K562 (cell line): ENCODE results near the gene PARD6A. TPM values are rescaled to one million over a fixed set of nuclear protein-coding genes. Genes with fewer than 3 reads are reported as not detected.
A peak's percentile ranks its signal among the peaks of the same experiment; 100 is the strongest.

Source experiments
- BHLHE40 ChIP-seq: IDR thresholded peaks from 2 replicates; pipeline ENCODE4 v1.6.1; 2011; ENCODE audit warnings: low read length, improper control_type of control experiment
- C11orf30 ChIP-seq: fragments of 450-650 bp; IDR thresholded peaks from 2 replicates; pipeline ENCODE4 v1.6.1; 2016; ENCODE audit warnings: low read depth, mild to moderate bottlenecking
- E2F6 ChIP-seq, 2 experiments: IDR thresholded peaks; 2 replicates each; pipeline ENCODE4 v1.6.1; 2011; ENCODE audit warnings: borderline replicate concordance in 1 of 2, control low read depth in 1 of 2, low read depth in 1 of 2, low read length in 1 of 2, mild to moderate bottlenecking in 1 of 2, mixed read lengths in 1 of 2, moderate library complexity in 1 of 2; ENCODE audit not compliant: insufficient read depth in 1 of 2, insufficient read length in 1 of 2, poor library complexity in 1 of 2, severe bottlenecking in 1 of 2; ENCODE audit errors: extremely low read depth in 1 of 2
- HDAC8 ChIP-seq: fragments of 450-650 bp; IDR thresholded peaks from 2 replicates; pipeline ENCODE4 v1.6.1; 2016; ENCODE audit warnings: mild to moderate bottlenecking, missing genetic modification characterization, moderate library complexity, missing compliant biosample characterization
- HIVEP1 ChIP-seq: fragments of 250-450 bp; sonication (Bioruptor Pico); IDR thresholded peaks from 2 replicates; pipeline ENCODE4 v1.4.0; 2020; ENCODE audit warnings: mild to moderate bottlenecking
- JUN ChIP-seq, 2 experiments: sonication (generic) in 1 of 2; formaldehyde crosslinking in 1 of 2; IDR thresholded peaks; 2 replicates each; pipeline versions ENCODE4 v1.6.1 to v1.8.0; 2012 to 2022; ENCODE audit warnings: borderline replicate concordance in 2 of 2, mild to moderate bottlenecking in 2 of 2, improper control_type of control experiment in 1 of 2, low read depth in 1 of 2, low read length in 1 of 2, missing genetic modification reagents in 1 of 2
- JUNB ChIP-seq: fragments of 450-650 bp; formaldehyde crosslinking; conservative IDR thresholded peaks from 2 replicates; pipeline ENCODE4 v1.4.0; 2020; ENCODE audit warnings: mild to moderate bottlenecking
- MBD2 ChIP-seq: sonication (generic); IDR thresholded peaks from 2 replicates; pipeline ENCODE4 v1.6.1; 2016; ENCODE audit warnings: low read depth, borderline replicate concordance
- NEUROD1 ChIP-seq: fragments of 150-350 bp; IDR thresholded peaks from 2 replicates; pipeline ENCODE4 v1.6.1; 2014; ENCODE audit warnings: borderline replicate concordance, low read length, low read depth; ENCODE audit not compliant: partially characterized antibody
- PHF21A ChIP-seq: fragments of 450-650 bp; IDR thresholded peaks from 2 replicates; pipeline ENCODE4 v1.6.1; 2017; ENCODE audit warnings: low read depth, borderline replicate concordance
- POLR2A ChIP-seq: fragments of 450-650 bp; conservative IDR thresholded peaks from 2 replicates; pipeline ENCODE4 v1.6.1; 2016
- SIN3B ChIP-seq: fragments of 450-650 bp; IDR thresholded peaks from 2 replicates; pipeline ENCODE4 v1.6.1; 2017; ENCODE audit warnings: low read depth, mild to moderate bottlenecking, moderate library complexity
- SP1 ChIP-seq: sonication (generic); formaldehyde crosslinking; IDR thresholded peaks from 2 replicates; pipeline ENCODE4 v1.8.1; 2022; ENCODE audit warnings: mild to moderate bottlenecking, missing genetic modification reagents
- SRSF9 ChIP-seq: fragments of 200-400 bp; formaldehyde crosslinking; IDR thresholded peaks from 2 replicates; pipeline ENCODE4 v1.6.1; 2017; ENCODE audit warnings: low read depth, low read length, borderline replicate concordance
- TBP ChIP-seq: optimal IDR thresholded peaks from 2 replicates; pipeline ENCODE3; 2011; ENCODE audit warnings: low read depth, low read length, improper control_type of control experiment
- TSC22D4 ChIP-seq: fragments of 450-650 bp; IDR thresholded peaks from 2 replicates; pipeline ENCODE4 v1.6.1; 2016; ENCODE audit warnings: missing genetic modification characterization, missing biosample characterization, control low read depth
- ZBED1 ChIP-seq: IDR thresholded peaks from 2 replicates; pipeline ENCODE4 v1.6.1; 2014
- ZFP36 ChIP-seq: fragments of 150-350 bp; IDR thresholded peaks from 2 replicates; pipeline ENCODE4 v1.6.1; 2018; ENCODE audit warnings: low read length, low read depth; ENCODE audit not compliant: partially characterized antibody
- ZNF551 ChIP-seq: fragments of 250-450 bp; sonication (Bioruptor Pico); IDR thresholded peaks from 2 replicates; pipeline ENCODE4 v1.5.0; 2021; ENCODE audit warnings: mild to moderate bottlenecking, moderate library complexity
- ZNF740 ChIP-seq, 3 experiments: fragments of 200-800 bp in 1 of 3; sonication (Bioruptor generic) in 1 of 3; sonication (generic) in 1 of 3; formaldehyde crosslinking in 1 of 3; IDR thresholded peaks; 2 replicates each; pipeline versions ENCODE4 v1.6.1 to v1.8.0; 2016 to 2022; ENCODE audit warnings: mild to moderate bottlenecking in 2 of 3, missing compliant biosample characterization in 2 of 3, missing genetic modification characterization in 2 of 3, missing genetic modification reagents in 1 of 3
- polyA plus RNA-seq, 8 experiments: library from polyadenylated mRNA; depleted of rRNA in 4 of 8; stranded (reverse) in 5 of 8; unstranded in 3 of 8; fragments of >200 nt; fragmentation: Nextera tagmentation in 2 of 8; fragmentation: Illumina TruSeq in 1 of 8; extraction: Ambion mirVana in 2 of 8; extraction: Trizol in 1 of 8; gene quantifications; 2 replicates each; pipeline versions ENCODE4 v1.2.1 to v1.2.3, GENCODE V29; 2011 to 2014; ENCODE audit warnings: inconsistent platforms in 1 of 8, missing spikeins in 1 of 8
- total RNA-seq, 7 experiments: library from RNA; depleted of rRNA in 6 of 7; stranded (reverse); fragments of >200 nt in 6 of 7; fragmentation: Illumina TruSeq in 2 of 7; extraction: Trizol in 2 of 7; gene quantifications; 2 replicates each; pipeline versions ENCODE4 v1.2.1 to v1.2.3, GENCODE V29; 2011 to 2021; ENCODE audit warnings: low replicate concordance in 1 of 7
- TF ChIP-seq, protein P1 (sequence below): fragments of 450-650 bp; IDR thresholded peaks from 2 replicates; pipeline ENCODE4 v1.7.1; 2018; ENCODE audit warnings: mild to moderate bottlenecking, low read depth; ENCODE audit not compliant: partially characterized antibody
- TF ChIP-seq, protein P2 (sequence below): fragments of 250-450 bp; sonication (Bioruptor Pico); IDR thresholded peaks from 2 replicates; pipeline ENCODE4 v1.5.0; 2022; ENCODE audit warnings: mild to moderate bottlenecking

PARD6A gene
- total and polyA plus RNA-seq, 9 of the 15 experiments (the other 6 are each of a cell fraction or from before 2014, with no cell fraction given), result 0.04 to 2.0 (median 0.44) TPM

GRCh38 chr16:67660564-67661028 is at the start of gene PARD6A (continued):
- TF ChIP-seq JUN (IDR thresholded peaks at IDR 0.05; ENCODE audit: borderline replicate concordance, low read depth, low read length), result peak; percentile 72
- no peak for TF ChIP-seq JUN (CRISPR knock-in tag; IDR thresholded peaks at IDR 0.05; ENCODE audit: borderline replicate concordance)
- TF ChIP-seq ZFP36, result no peak
- TF ChIP-seq ZBED1, result no peak; the same call in 1 of the 2 replicates
- peak in 1 of 2 experiments; percentile 47 for TF ChIP-seq E2F6 (IDR thresholded peaks at IDR 0.05; ENCODE audit: borderline replicate concordance in 1 of 2, extremely low read depth in 1 of 2, insufficient read depth in 1 of 2, insufficient read length in 1 of 2, low read depth in 1 of 2, low read length in 1 of 2, poor library complexity in 1 of 2, severe bottlenecking in 1 of 2)
- TF ChIP-seq SP1 (CRISPR knock-in tag), result 0 out of 2 replicates have a peak, but pooled peaks have one; percentile 55
- no peak for TF ChIP-seq ZNF551 (CRISPR knock-in tag)
- no peak for TF ChIP-seq HIVEP1
- TF ChIP-seq TSC22D4 (tag), result no peak
- peak; percentile 57 for TF ChIP-seq C11orf30
- TF ChIP-seq TBP, result no peak
- peak; percentile 48; the same call in 1 of the 2 replicates for TF ChIP-seq SIN3B
- no peak for TF ChIP-seq SRSF9
- no peak for TF ChIP-seq JUNB (CRISPR knock-in tag)
- TF ChIP-seq, protein P1, sequence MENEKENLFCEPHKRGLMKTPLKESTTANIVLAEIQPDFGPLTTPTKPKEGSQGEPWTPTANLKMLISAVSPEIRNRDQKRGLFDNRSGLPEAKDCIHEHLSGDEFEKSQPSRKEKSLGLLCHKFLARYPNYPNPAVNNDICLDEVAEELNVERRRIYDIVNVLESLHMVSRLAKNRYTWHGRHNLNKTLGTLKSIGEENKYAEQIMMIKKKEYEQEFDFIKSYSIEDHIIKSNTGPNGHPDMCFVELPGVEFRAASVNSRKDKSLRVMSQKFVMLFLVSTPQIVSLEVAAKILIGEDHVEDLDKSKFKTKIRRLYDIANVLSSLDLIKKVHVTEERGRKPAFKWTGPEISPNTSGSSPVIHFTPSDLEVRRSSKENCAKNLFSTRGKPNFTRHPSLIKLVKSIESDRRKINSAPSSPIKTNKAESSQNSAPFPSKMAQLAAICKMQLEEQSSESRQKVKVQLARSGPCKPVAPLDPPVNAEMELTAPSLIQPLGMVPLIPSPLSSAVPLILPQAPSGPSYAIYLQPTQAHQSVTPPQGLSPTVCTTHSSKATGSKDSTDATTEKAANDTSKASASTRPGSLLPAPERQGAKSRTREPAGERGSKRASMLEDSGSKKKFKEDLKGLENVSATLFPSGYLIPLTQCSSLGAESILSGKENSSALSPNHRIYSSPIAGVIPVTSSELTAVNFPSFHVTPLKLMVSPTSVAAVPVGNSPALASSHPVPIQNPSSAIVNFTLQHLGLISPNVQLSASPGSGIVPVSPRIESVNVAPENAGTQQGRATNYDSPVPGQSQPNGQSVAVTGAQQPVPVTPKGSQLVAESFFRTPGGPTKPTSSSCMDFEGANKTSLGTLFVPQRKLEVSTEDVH, result no peak
- 0 out of 2 replicates have a peak, but pooled peaks have one; percentile 31 for TF ChIP-seq POLR2A
- no peak for TF ChIP-seq ZNF740 (CRISPR knock-in tag; IDR thresholded peaks at IDR 0.05)
- no peak for TF ChIP-seq ZNF740 (tag; IDR thresholded peaks at IDR 0.05)
- no peak for TF ChIP-seq HDAC8 (tag)
- TF ChIP-seq MBD2, result no peak
- TF ChIP-seq NEUROD1, result no peak
- no peak for TF ChIP-seq PHF21A
- peak; percentile 46; the same call in 1 of the 2 replicates for TF ChIP-seq BHLHE40
- TF ChIP-seq, protein P2, sequence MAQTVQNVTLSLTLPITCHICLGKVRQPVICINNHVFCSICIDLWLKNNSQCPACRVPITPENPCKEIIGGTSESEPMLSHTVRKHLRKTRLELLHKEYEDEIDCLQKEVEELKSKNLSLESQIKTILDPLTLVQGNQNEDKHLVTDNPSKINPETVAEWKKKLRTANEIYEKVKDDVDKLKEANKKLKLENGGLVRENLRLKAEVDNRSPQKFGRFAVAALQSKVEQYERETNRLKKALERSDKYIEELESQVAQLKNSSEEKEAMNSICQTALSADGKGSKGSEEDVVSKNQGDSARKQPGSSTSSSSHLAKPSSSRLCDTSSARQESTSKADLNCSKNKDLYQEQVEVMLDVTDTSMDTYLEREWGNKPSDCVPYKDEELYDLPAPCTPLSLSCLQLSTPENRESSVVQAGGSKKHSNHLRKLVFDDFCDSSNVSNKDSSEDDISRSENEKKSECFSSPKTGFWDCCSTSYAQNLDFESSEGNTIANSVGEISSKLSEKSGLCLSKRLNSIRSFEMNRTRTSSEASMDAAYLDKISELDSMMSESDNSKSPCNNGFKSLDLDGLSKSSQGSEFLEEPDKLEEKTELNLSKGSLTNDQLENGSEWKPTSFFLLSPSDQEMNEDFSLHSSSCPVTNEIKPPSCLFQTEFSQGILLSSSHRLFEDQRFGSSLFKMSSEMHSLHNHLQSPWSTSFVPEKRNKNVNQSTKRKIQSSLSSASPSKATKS (CRISPR knock-in tag), result no peak
